ENCODE data around the gene LSAMP.

The LSAMP gene

GRCh38 chr3:116314476-116314875 lies 130.8 kb downstream of the LSAMP start:
- no peak overlapping the region for H3K4me2 ChIP-seq (ENCODE audit: low read depth, low read length, poor library complexity, severe bottlenecking)
- no peaks in the 10 kb centered on the region for H3F3A ChIP-seq (ENCODE audit: low read depth)
- no peaks in the 10 kb centered on the region for H3K27me3 ChIP-seq (ENCODE audit: insufficient read depth, low read length, poor library complexity, severe bottlenecking)
- H3K9ac ChIP-seq (ENCODE audit: low read depth, low read length, poor library complexity, severe bottlenecking) = no peak overlapping the region
- H3K9me3 ChIP-seq (ENCODE audit: insufficient read depth, low read depth, low read length) = no peaks in the 10 kb centered on the region
- TF ChIP-seq, protein P1, sequence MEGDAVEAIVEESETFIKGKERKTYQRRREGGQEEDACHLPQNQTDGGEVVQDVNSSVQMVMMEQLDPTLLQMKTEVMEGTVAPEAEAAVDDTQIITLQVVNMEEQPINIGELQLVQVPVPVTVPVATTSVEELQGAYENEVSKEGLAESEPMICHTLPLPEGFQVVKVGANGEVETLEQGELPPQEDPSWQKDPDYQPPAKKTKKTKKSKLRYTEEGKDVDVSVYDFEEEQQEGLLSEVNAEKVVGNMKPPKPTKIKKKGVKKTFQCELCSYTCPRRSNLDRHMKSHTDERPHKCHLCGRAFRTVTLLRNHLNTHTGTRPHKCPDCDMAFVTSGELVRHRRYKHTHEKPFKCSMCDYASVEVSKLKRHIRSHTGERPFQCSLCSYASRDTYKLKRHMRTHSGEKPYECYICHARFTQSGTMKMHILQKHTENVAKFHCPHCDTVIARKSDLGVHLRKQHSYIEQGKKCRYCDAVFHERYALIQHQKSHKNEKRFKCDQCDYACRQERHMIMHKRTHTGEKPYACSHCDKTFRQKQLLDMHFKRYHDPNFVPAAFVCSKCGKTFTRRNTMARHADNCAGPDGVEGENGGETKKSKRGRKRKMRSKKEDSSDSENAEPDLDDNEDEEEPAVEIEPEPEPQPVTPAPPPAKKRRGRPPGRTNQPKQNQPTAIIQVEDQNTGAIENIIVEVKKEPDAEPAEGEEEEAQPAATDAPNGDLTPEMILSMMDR (conservative IDR thresholded peaks at IDR 0.05; ENCODE audit: low read length) = no peak
- TF ChIP-seq EZH2phosphoT487 (IDR thresholded peaks at IDR 0.05; ENCODE audit: borderline replicate concordance) = no peak
- H2AFZ ChIP-seq (ENCODE audit: low read length) = no peak overlapping the region
- no peaks in the 10 kb centered on the region for H3K4me1 ChIP-seq (ENCODE audit: insufficient read depth, low read length, poor library complexity, severe bottlenecking)
- H3K36me3 ChIP-seq (ENCODE audit: insufficient read depth, low read length) = no peaks in the 10 kb centered on the region
- H3K4me3 ChIP-seq (ENCODE audit: low read length, poor library complexity, severe bottlenecking) = no peak overlapping the region
- H3K9me2 ChIP-seq (replicated peaks; ENCODE audit: low read depth, low read length) = no peaks in the 10 kb centered on the region
- no peaks in the 10 kb centered on the region for H3K79me2 ChIP-seq (ENCODE audit: insufficient read depth, low read length)
- H4K20me1 ChIP-seq (ENCODE audit: insufficient read depth, low read length, poor library complexity, severe bottlenecking) = no peaks in the 10 kb centered on the region

DNA sequence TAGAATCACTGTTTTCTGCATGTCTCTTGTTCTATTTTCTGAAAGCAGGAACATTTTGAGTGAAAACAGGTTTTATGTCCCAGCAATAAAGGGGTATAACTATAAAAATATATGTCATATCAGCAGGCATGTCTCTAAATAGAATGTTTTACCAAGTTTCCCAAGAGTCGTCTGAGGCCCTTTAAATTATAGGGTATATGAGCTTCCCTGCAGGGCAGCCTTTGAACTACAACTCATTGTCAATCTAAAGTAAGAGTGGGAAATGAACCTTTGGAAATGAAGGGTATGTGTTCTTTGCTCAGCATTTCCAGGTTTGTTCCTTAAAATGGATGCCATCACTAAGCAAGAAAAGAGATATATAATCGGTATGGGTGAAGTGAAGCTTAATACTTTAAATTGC lies 138.6 kb downstream of the LSAMP start:
- no peaks in the 10 kb centered on the region for H3K79me2 ChIP-seq (ENCODE audit: insufficient read depth, low read length)
- no peaks in the 10 kb centered on the region for H3K4me1 ChIP-seq (ENCODE audit: insufficient read depth, low read length, poor library complexity, severe bottlenecking)
- no peaks in the 10 kb centered on the region for H3F3A ChIP-seq (ENCODE audit: low read depth)
- no peak overlapping the region for H3K9ac ChIP-seq (ENCODE audit: low read depth, low read length, poor library complexity, severe bottlenecking)
- H3K9me2 ChIP-seq (replicated peaks; ENCODE audit: low read depth, low read length) = no peaks in the 10 kb centered on the region
- H3K4me3 ChIP-seq (ENCODE audit: low read length, poor library complexity, severe bottlenecking) = no peak overlapping the region
- H3K4me2 ChIP-seq (ENCODE audit: low read depth, low read length, poor library complexity, severe bottlenecking) = no peak overlapping the region
- no peaks in the 10 kb centered on the region for H4K20me1 ChIP-seq (ENCODE audit: insufficient read depth, low read length, poor library complexity, severe bottlenecking)
- no peak overlapping the region for H2AFZ ChIP-seq (ENCODE audit: low read length)
- H3K9me3 ChIP-seq (ENCODE audit: insufficient read depth, low read depth, low read length) = no peaks in the 10 kb centered on the region
- no peak for TF ChIP-seq EZH2phosphoT487 (IDR thresholded peaks at IDR 0.05; ENCODE audit: borderline replicate concordance)
- TF ChIP-seq, protein P1 (conservative IDR thresholded peaks at IDR 0.05; ENCODE audit: low read length) = no peak
- H3K27me3 ChIP-seq (ENCODE audit: insufficient read depth, low read length, poor library complexity, severe bottlenecking) = no peaks in the 10 kb centered on the region
- H3K36me3 ChIP-seq (ENCODE audit: insufficient read depth, low read length) = no peaks in the 10 kb centered on the region

DNA sequence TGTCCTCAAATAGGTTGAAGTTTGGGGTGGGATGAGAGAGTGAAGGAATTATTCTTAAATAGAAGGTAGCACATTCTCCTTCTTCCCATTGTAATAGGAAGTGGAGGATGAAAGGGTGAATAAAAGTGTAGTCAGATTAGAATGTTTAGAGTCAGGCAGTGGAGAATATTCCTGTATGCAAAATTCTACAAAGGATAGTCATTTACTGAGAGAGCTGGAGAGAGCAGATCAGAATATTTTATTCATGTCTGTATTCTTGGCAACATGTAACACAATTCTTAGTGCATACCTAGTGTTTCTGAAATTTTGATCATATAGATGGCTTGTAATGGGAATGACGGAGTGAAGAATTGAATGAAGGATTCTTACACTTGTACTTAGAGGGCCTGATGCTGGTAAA lies 139.1 kb downstream of the LSAMP start:
- H3K4me3 ChIP-seq (ENCODE audit: low read length, poor library complexity, severe bottlenecking) = no peak overlapping the region
- H3F3A ChIP-seq (ENCODE audit: low read depth) = no peaks in the 10 kb centered on the region
- TF ChIP-seq EZH2phosphoT487 (IDR thresholded peaks at IDR 0.05; ENCODE audit: borderline replicate concordance) = no peak
- TF ChIP-seq, protein P1 (conservative IDR thresholded peaks at IDR 0.05; ENCODE audit: low read length) = no peak
- no peaks in the 10 kb centered on the region for H3K79me2 ChIP-seq (ENCODE audit: insufficient read depth, low read length)
- H3K4me2 ChIP-seq (ENCODE audit: low read depth, low read length, poor library complexity, severe bottlenecking) = no peak overlapping the region
- no peaks in the 10 kb centered on the region for H3K9me2 ChIP-seq (replicated peaks; ENCODE audit: low read depth, low read length)
- no peak overlapping the region for H2AFZ ChIP-seq (ENCODE audit: low read length)
- H4K20me1 ChIP-seq (ENCODE audit: insufficient read depth, low read length, poor library complexity, severe bottlenecking) = no peaks in the 10 kb centered on the region
- H3K27me3 ChIP-seq (ENCODE audit: insufficient read depth, low read length, poor library complexity, severe bottlenecking) = no peaks in the 10 kb centered on the region
- no peaks in the 10 kb centered on the region for H3K9me3 ChIP-seq (ENCODE audit: insufficient read depth, low read depth, low read length)
- H3K36me3 ChIP-seq (ENCODE audit: insufficient read depth, low read length) = no peaks in the 10 kb centered on the region
- H3K9ac ChIP-seq (ENCODE audit: low read depth, low read length, poor library complexity, severe bottlenecking) = no peak overlapping the region
- no peaks in the 10 kb centered on the region for H3K4me1 ChIP-seq (ENCODE audit: insufficient read depth, low read length, poor library complexity, severe bottlenecking)
